Measurements from ENCODE around the gene TLR3.

DNA sequence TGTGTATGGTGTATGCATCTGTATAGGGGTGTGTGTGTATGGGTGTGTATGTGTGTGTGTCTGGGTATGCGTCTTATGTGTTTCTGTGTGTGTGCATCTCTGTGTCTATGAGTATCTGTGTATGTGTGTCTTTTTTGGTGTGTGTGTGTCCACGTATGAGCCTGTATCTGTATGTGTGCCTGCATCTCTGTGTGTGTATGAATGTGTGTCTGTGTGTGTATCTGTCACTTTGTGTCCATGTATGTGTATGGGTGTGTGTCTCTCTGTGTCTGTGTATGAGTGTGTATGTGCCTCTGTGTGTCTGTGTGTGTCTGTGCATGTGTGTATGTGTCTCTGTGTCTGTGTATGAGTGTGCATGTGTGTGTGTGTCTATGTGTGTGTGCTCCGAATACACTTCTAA is 59.9 kb downstream of the TLR3 start:
- TF ChIP-seq CTCF (conservative IDR thresholded peaks at IDR 0.05; ENCODE audit: low read depth, low read length) (no peak), EZH2 (IDR thresholded peaks at IDR 0.05; ENCODE audit: borderline replicate concordance, low read depth, low read length, poor library complexity, severe bottlenecking) (no peak)

All from A673 (cell line).